ENCODE results near the gene TFDP1. TPM values are rescaled to one million over a fixed set of nuclear protein-coding genes. Genes with fewer than 3 reads are reported as not detected.

The TFDP1 gene
- total RNA-seq, 1 experiment from 2014 or later = 73.0 TPM

DNA sequence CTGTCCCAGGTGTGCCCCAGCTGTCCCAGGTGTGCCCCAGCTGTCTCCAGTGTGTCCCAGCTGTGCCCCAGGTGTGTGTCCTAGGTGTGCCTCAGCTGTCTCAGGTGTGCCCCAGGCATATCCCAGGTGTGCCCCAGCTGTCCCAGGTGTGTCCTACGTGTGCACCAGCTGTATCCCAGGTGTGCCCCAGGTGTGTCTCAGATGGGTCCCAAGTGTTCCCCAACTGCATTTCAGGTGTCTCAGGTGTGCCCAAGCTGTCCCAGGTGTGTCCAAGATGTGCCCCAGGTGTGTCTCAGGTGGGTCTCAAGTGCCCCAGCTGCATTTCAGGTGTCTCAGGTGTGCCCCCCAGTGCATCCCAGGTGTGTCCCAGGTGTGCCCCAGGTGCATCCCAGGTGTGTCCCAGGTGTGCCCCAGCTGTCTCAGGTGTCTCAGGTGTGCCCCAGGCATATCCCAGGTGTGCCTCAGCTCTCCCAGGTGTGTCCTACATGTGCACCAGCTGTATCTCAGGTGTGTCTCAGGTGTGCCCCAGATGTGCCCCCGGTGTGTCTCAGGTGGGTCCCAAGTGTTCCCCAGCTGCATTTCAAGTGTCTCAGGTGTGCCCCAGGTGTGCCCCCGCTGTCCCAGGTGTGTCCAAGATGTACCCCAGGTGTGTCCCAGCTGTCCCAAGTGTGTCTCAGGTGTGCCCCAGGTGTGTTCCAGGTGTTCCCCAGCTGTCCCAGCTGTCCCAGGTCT, 81.2 kb downstream of the TFDP1 start:
- DNase-seq (ENCODE audit: low spot score) = no peak

GRCh38 chr13:113666329-113666670, 81.7 kb downstream of the TFDP1 start:
- no peak for DNase-seq (ENCODE audit: low spot score)

DNA sequence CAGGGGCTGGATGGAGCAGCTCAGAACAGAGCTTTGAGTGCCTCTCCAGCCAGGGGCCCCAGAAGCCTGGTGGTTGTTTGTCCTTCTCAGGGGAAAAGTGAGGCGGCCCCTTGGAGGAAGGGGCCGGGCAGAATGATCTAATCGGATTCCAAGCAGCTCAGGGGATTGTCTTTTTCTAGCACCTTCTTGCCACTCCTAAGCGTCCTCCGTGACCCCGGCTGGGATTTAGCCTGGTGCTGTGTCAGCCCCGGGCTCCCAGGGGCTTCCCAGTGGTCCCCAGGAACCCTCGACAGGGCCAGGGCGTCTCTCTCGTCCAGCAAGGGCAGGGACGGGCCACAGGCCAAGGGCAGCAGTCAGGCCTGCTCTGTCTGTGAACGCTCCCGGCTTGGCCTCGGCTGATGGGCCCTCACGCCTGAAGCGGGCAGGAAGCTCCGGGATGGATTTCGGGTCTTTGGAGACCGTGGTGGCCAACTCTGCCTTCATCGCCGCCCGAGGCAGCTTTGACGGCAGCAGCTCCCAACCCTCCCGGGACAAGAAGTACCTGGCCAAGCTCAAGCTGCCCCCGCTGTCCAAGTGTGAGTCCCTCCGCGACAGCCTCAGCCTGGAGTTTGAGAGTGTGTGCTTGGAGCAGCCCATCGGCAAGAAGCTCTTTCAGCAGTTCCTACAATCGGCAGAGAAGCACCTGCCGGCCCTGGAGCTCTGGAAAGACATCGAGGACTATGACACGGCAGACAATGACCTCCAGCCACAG, 82.6 kb downstream of the TFDP1 start, which contains the start of gene GRK1:
Gene GRK1 (plus strand): TSS at position 269 of the 751 bp plus-strand sequence. CDS start 168 bp downstream, at position 437.
- DNase-seq (ENCODE audit: low spot score) = no peak

- DNase-seq (ENCODE audit: low spot score) = no peak
Measured at GRCh38 chr13:113667771-113668490, 83.4 kb downstream of the TFDP1 start.

- no peak for DNase-seq (ENCODE audit: low spot score)
Measured at GRCh38 chr13:113668491-113668971, 84.0 kb downstream of the TFDP1 start.

DNA sequence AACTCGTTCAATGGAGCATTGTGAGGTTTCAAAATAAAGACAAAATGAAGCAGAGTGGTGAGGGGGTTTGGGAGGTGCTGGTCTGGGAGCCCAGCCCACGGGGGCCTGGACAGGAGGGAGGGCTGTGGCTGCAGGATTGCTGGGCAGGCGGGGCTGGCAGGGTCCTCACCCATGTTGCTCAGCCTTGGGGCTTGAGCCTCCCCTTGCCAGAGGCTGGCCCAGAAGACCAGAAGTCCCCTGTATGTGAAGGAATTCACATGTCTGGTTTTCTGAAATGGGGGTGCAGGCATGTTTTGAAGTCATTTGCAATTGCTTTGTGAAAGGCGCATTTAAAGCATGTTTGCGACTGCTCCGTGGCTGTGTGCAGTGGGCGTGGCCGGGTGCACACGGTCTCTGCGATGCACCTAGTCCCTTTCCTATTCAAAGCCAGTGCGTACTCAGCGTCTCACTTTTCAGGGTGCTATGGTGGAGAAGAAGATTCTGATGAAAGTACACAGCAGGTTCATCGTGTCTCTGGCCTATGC, 84.7 kb downstream of the TFDP1 start:
- no peak for DNase-seq (ENCODE audit: low spot score)

GRCh38 chr13:113669755-113670341, 85.3 kb downstream of the TFDP1 start:
- no peak for DNase-seq (ENCODE audit: low spot score)

DNA sequence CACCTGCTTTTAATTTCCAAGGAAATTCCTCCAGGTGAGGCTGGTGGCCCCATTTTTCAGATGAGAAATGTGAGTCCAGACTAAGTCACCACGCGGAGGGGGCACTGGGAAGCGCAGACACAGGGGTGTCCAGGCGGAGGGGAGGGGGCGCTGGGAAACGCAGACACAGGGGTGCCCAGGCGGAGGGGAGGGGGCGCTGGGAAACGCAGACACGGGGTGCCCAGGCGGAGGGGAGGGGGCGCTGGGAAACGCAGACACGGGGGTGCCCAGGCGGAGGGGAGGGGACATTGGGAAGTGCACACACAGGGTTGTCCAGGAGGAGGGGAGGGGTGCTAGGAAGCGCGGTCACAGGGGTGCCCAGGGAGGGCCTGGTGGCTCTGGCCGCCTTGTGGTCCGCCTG, 86.0 kb downstream of the TFDP1 start:
- DNase-seq (ENCODE audit: low spot score) = no peak

DNA sequence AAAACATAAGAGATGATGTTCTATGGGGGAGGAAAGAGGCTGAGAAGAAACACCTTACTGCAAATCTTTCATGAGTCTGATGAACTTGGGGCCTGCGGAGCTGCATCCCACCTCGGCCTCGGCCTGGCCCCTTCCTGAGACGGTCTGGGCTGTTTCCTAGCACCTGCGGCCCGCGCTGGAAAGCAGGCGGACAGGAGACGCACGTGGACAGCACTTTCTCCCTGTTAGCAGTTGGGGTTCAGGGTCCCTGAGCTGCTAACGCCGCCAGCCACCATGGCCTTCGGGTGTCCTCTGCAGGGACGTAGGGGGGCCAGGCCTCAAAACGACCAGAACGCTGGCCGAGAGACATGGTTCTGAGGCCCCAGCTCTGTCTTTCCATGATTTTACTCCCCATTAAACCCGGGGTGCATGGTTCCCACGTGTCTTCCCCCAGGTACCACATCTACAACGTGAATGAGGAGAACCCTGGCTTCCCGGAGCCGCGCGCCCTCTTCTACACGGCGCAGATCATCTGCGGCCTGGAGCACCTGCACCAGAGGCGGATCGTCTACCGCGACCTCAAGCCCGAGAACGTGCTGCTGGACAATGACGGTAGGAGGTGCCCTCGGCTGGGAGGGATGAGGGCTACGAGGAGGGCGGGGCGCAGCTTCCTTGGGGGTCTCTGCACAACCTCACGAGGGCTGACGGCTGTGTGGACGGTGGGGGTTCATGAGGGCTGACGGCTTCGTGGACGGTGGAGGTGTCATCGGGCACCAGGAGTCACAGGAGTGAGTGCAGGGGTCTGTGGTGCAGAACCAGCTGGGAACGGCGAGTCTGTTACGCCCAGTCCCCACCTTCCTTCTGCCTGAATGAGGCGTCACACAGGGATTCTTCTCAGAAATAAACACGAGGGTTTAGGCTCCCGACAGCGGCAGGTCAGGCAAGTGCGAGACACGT, 86.8 kb downstream of the TFDP1 start:
- no peak for DNase-seq (ENCODE audit: low spot score)

DNA sequence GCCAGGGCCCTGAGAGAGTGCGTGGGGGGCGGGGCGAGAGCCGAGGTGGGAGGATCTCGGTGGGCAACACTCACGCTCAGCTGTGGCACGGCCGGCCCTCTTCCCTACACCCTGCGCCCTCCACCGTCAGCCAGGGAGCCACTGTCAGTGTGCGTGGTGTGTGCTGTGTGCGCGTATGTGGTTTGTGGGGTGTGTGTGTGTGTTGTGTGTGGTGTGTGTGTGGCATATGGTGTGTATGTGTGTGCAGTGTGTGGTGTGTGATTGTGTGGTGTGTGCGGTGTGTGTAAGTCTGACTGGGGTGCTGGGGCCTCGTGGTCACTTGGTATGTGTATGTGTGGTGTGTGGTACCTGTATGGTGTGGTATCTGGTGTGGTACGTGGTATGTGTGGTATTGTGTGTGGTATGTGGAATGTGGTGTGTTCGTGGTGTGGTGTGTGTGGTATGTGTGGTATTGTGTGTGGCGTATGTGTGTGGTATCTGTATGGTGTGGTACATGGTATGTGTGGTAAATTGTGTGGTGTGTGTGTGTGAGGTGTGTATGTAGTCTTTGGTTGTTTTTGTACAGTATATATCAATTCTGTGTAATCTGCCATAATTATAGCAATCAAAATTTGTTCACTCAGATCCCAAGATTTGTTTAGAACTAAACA, 87.6 kb downstream of the TFDP1 start:
- DNase-seq (ENCODE audit: low spot score) = no peak

Other genes starting within 250 kb of the TFDP1 start
- gene GRTP1, start 220.6 kb upstream of the TFDP1 start, total RNA-seq (2014; rRNA removed; shearing (Covaris generic)) = 3.6 and 6.7 TPM in 2 replicates
- 0.23 and 1.3 TPM in 2 replicates for gene ADPRHL1, start 131.3 kb upstream of the TFDP1 start, total RNA-seq (2014; rRNA removed; shearing (Covaris generic))
- 4.5 and 19.6 TPM in 2 replicates for gene DCUN1D2, start 94.0 kb upstream of the TFDP1 start, total RNA-seq (2014; rRNA removed; shearing (Covaris generic))
- gene ATP4B, start 73.4 kb downstream of the TFDP1 start, total RNA-seq (2014; rRNA removed; shearing (Covaris generic)) = not detected in 2 replicates
- gene GRK1, start 82.5 kb downstream of the TFDP1 start, total RNA-seq (2014; rRNA removed; shearing (Covaris generic)) = not detected in 2 replicates
- 2.1 TPM in 1 of 2 replicates, not detected in the other for gene TMEM255B, start 174.5 kb downstream of the TFDP1 start, total RNA-seq (2014; rRNA removed; shearing (Covaris generic))